Medulla oblongata (tissue), 1 donor: ENCODE data around the gene ADNP2.

Experiments
- DNase-seq: peaks from one replicate; pipeline ENCODE4 v3.0.0-alpha.2; 2015; ENCODE audit errors: extremely low spot score

Gene ADNP2

DNA sequence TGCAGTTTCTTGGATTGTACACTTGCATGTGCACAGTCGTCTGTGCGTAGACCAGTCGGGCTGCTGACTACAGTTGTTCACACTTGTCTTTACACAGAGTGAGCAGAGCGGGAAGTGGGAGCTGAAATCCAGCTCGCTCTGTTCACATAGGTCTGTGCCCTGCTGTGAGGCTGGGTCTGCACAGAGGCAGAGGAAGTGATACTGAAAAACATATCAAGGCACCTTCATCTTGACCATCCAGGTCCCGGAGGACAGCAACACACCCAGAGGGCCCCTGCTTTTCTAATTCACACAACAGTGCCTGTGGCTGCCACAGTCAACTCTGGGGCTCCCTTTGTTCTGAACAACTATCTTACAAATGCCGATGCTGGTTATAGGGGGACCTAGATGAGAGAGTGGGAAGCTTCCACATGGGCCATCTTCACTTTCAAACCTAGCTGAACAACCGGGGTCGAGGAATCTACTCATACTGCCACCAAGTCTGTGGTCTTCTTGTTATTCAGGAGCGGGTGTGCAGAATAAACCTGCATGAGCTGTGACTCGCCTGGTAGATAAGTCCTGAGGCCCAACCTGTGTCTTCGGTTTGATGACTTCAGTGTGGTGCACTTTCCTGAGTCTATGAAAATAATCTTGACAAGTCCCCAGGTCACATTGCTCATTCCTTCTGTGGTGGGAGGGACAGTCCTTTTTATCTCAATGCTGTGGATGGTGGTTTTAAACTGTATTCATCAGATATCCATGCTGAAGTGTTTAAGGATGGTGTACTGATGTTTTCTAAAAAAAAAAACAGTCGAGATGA is 3.5 kb upstream of the ADNP2 start:
- no peak for DNase-seq

DNA sequence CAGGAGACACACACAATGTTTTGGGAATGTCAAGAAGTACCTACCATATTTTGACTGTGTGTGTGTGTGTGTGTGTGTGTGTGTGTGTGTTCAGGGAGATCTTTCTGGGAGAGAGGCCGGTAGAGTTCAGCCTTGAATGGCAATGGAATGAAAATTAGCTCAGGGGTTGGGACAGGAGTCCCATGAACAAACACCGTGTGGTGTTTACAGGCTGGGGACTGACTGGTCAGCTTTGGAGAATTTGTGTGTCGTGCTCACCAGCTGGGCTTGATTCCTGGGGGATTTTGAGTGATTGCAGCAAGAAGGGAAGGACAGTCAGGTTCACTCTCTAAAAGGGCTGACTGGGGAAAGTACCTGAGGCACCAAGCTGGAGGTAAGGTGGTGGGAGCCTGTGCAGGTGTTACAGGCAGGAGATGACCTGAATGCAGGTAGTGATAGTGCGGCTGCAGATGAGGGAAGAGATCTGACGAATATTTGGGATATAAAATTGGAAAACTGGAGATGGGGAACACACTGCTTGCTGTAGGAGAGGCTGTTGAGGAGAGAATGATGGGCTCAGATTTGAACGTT is 2.5 kb upstream of the ADNP2 start:
- DNase-seq = no peak

DNA sequence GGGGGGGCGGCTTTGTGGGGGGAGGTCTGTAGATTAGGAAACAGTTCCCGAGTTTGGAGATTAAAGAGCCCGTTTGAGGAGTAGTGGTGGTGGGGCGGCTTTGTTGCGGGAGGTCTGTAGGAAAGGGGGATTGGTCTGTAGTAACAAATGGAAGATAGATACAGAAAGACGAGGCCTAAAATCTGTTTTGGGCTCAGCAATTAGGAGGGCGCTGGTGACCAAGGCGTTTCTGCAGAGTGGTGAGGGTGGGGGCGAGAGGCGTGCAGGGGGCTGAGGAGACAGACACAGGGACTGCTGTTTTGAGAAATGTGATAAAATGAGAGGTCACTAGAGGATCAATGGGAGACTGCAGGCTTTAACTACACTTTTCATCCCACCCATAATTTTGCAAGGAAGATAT is 1.6 kb upstream of the ADNP2 start:
- DNase-seq = no peak

- no peak for DNase-seq
Measured at GRCh38 chr18:80108121-80108536, 933 bp upstream of the ADNP2 start.

- DNase-seq = peak; percentile 52
Measured at GRCh38 chr18:80109676-80110078, 615 bp downstream of the ADNP2 start.

GRCh38 chr18:80112624-80113248 is 3.7 kb downstream of the ADNP2 start:
- no peak for DNase-seq

GRCh38 chr18:80115035-80115434 is 6.0 kb downstream of the ADNP2 start:
- DNase-seq = no peak

DNA sequence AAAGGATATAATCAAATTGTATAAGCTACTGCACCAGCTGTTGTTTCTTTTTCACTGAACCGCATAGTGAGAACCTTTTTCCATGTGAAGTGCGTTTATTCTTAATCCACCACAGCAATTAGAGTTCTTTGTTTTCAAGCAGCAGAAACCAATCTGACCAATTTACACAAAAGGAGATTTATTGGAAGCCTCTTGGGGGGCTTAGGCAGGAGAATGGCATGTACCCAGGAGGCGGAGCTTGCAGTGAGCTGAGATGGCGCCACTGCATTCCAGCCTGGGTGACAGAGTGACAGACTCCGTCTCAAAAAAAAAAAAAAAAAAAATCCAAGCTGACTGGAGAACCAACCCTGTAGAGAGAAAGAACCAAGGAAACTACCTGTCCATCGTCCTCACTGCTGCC is 10.0 kb downstream of the ADNP2 start:
- DNase-seq = no peak

DNA sequence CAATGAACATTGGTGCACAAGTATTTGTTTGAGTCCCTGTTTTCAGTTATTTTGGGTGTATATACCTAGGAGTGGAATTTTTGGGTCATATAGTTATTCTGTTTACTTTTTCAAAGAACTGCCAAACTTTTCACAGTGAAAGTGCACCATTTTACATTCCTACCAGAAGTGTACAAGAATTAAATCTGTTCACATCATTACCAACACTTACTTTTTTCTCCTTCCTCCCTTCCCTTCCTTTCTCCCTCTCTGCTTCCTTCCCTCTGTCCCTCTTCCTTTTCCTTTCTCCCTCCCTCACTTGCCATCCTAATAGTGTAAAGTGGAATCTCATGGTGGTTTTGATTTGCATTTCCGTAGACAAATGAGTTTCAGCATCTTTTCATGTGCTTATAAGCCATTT is 11.9 kb downstream of the ADNP2 start:
- DNase-seq = no peak

DNA sequence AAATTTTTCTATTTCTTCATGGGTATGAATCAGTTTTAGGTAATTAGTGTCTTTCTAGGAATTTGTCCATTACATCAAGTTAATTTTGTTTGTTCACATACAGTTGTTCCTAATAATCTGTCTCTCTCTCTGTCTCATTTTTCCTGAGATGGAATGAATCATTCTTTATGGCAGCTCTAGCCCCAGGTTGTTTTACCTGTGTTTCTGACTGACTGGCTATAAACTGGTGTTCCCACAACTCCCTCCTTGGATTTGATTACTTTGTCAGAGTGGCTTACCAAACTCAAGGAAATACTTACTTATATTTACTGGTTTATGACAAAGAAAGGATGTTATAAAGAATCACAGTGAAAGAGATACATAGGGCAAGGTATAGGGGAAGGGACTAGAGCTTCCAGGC is 15.1 kb downstream of the ADNP2 start:
- no peak for DNase-seq

GRCh38 chr18:80126797-80127196 is 17.7 kb downstream of the ADNP2 start:
- DNase-seq = no peak

DNA sequence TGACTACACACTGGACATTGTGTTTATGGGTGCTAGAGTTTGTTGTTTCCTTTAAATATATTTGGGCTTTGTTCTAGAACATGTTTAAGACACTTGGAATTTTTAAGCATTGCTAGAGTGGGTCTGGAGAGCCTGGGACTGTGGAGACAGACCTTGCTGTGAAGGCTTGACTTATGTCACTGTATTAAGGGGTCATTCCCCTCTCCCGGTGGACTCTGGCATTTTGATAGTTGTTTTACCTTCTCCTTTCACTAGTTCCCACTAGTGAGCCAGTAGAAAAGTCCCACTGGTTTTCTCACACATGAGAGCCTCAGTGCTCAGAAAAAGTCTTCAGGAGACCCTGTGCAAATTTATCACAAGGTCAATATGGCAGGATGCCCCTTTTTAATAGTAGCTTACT is 18.6 kb downstream of the ADNP2 start:
- DNase-seq = no peak

- DNase-seq = no peak
Measured at GRCh38 chr18:80129672-80130367, 20.8 kb downstream of the ADNP2 start.

DNA sequence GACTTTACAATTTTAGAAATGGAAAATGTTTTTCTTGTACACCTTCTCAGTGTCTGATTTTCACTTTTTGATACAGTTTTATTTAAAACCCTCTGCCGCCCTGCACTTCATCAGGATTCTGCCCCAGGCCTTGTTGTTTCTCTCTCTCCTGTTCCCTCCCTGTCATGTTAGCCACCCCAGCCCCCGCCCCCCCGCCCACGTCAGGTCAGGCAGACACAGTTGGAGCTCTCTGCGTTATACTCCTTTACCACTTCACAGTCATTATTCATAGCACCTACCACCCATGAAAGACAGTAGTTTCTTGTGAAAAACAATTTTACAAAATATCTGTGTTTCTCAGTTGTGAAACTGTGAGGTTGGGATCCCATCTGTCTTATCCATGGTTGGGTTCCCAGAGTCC is 21.5 kb downstream of the ADNP2 start:
- DNase-seq = no peak

- DNase-seq = no peak
Measured at GRCh38 chr18:80132180-80132812, 23.2 kb downstream of the ADNP2 start.

DNA sequence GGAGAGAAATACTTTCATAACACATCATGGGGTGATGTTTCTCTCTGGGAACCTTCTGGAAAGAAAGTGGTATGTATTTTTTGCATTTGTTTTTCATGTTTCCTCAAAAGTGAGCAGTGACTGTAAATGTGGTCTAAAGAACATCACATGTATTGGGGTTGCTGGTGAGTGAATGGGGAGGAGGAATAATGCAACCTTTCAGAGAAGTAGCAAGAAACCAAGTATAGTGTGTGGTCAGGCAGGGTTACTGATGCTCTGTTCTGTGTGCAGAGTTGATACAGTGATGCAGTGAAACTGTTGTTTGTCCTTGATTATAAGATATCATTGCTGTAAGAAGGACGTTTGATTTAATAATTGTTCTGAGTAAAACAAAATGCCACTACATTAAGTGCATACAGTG is 24.1 kb downstream of the ADNP2 start:
- DNase-seq = no peak

DNA sequence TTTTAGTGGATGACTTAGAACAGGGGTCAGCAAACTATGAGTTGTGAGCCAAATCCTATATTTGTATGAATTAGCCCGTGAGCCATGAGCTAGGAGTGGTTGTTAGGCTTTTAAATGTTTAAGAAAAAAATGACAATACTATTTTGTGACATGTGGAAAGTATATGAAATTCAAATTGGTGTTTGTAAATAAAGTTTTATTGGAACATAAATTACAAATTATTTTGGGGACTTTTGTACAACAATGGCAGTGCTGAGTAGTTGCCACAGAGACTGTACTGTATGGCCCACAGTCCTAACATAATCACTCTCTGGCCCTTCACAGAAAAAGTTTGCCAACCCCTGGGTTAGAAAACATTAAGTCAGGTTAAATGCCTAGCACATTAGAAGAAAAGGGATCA is 26.1 kb downstream of the ADNP2 start:
- DNase-seq = no peak

DNA sequence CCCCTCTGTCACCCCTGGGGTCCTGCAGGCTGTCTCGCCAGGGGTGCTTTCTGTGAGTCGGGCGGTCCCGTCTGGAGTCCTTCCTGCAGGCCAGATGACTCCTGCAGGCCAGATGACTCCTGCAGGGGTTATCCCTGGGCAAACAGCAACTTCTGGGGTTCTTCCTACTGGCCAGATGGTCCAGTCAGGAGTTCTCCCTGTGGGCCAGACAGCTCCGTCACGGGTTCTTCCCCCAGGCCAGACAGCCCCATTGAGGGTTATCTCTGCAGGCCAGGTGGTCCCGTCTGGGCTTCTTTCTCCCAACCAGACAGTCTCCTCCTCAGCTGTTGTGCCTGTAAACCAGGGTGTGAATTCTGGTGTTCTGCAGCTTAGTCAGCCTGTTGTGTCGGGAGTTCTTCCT is 27.6 kb downstream of the ADNP2 start:
- no peak for DNase-seq

GRCh38 chr18:80137137-80137536 is 28.1 kb downstream of the ADNP2 start:
- no peak for DNase-seq

DNA sequence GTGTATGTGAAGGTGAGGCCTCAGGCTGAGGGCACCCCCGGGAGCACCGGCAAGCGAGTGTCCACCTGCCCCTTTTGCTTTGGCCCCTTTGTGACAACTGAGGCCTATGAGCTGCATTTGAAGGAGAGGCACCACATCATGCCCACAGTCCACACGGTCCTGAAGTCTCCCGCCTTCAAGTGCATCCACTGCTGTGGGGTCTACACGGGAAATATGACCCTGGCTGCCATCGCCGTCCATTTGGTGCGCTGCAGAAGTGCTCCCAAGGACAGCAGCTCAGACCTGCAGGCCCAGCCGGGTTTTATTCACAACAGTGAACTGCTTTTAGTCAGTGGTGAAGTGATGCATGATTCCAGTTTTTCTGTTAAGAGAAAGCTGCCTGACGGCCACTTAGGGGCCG is 28.9 kb downstream of the ADNP2 start:
- DNase-seq = no peak

DNA sequence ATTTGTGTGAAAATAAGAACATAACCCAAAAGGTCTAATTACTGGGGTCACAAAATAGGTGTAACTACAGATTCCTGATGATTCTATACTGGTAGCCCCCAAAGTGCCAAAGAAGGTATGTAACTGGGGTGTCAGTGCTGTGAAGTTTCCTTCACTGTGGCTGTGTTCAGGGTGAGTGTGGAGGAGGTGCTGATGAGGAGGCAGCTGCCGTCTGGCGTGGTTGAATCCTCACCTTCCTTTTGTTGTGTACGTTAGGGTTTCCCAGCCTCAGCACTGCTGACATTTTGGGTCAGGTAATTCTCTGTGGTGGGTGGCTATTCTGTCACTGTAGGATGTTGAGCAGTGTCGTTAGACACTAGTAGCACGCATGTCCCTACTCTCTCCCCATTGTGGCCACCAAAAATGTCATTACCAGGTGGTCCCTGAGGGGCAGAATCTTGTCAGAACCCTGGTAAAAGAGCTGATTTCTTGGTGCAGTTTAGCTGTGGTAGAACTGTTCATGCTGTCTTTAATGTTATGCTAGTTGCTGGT is 31.5 kb downstream of the ADNP2 start:
- DNase-seq = no peak

DNA sequence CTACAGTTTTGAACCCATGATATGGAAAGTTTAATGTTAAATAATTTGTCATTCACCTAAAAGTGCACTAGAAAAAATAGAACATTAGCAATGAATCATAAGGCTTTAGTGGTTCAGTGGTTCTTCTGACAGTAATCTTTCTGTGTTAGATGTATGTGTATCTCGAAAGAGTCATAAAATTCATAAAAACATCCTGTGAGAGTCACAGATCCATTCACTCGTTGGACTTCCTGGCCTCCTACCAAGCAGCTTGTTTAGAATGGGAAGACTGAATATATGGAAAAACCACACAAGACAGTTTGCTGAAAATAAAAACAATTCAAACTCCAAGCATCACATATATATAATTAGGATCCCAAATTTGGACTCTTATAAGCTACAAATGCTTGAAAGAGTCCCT is 34.8 kb downstream of the ADNP2 start:
- DNase-seq = no peak
